Activated CD4-positive, alpha-beta T cell treated with anti-CD3 and anti-CD28 coated beads, Interleukin-2, Interleukin-6, amounts not matched to agents 100 ng/mL and 50 ng/mL, durations not matched to agents 16 hours and 8 hours (primary cell): ENCODE results near the gene DOCK3.
A peak's percentile ranks its signal among the peaks of the same experiment; 100 is the strongest.
"Not testable (repeated sequence)": the region's sequence is repeated elsewhere in the genome, so short reads cannot be mapped to it uniquely, and the experiment has no call there.

Experiments used
- DNase-seq: peaks from one replicate; pipeline ENCODE4 v3.0.0-alpha.2; 2020

The DOCK3 gene

DNA sequence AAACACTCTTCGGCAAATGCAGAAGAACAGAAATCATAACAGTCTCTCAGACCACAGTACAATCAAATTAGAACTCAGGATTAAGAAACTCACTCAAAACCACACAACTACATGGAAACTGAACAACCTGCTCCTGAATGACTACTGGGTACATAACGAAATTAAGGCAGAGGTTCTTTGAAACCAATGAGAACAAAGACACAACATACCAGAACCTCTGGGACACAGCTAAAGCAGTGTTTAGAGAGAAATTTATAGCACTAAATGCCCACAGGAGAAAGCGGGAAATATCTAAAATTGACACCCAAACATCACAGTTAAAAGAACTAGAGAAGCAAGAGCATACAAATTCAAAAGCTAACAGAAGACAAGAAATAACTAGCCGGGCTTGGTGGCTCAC lies 589.4 kb downstream of the DOCK3 start:
- not testable (repeated sequence) for DNase-seq

DNA sequence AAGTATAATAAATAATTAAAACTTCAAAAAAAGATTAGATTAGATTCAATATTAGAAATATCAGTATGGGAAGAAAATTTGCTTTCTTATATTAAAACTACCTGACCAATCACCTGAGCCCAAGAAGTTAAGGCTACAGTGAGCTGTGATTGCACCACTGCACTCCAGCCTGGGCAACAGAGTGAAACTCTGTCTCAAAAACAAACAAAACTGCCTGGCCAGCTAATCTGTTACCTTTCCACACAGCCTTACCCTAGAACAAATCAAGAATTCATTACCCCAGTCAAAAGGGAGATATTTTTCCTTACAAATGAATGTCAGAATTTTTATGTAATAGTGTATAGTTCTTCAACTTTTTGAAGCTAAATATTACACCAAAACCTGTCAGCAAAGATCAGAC lies 593.4 kb downstream of the DOCK3 start:
- no peak for DNase-seq

DNA sequence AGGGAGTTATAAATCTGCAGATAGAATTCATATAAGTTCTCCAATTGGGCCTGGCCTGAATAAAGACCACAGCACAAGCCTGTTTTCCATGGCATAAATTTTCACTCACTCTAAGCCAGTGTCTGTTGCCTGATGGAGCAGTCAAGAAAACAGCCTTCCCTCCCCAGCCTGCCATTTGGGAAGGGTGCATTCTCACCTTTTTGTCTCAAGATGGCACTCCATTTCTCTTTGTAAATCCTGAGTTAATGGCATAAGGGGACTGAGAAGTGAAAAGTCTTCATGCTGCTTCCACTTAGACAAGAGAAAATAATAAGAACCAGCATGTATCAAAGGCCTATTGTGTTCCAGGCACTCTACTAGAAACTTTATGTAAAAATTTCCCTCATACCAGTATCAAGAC lies 594.7 kb downstream of the DOCK3 start:
- DNase-seq = no peak

GRCh38 chr3:51270559-51270958 lies 595.8 kb downstream of the DOCK3 start:
- no peak for DNase-seq

- no peak for DNase-seq
Observed at GRCh38 chr3:51271172-51271571, 596.4 kb downstream of the DOCK3 start.

DNA sequence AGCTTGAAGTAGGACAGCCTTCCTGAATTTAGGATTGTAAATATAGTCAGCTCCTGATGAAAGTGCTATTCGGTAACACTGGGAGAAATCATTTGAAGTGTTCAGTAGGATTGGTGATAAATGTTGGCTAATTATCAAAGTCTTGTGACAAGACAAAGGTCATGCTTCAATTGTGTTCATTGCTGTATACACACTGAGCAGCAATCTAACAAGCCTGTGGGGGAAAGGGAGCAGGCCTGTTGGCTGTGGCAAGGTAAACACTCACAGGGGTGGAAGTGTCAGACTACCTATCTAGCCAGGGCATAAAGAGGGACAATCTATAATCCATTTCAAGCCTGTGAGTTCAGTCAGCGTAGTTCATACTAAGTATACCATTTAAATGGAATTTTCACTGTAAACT lies 599.3 kb downstream of the DOCK3 start:
- DNase-seq = no peak

DNA sequence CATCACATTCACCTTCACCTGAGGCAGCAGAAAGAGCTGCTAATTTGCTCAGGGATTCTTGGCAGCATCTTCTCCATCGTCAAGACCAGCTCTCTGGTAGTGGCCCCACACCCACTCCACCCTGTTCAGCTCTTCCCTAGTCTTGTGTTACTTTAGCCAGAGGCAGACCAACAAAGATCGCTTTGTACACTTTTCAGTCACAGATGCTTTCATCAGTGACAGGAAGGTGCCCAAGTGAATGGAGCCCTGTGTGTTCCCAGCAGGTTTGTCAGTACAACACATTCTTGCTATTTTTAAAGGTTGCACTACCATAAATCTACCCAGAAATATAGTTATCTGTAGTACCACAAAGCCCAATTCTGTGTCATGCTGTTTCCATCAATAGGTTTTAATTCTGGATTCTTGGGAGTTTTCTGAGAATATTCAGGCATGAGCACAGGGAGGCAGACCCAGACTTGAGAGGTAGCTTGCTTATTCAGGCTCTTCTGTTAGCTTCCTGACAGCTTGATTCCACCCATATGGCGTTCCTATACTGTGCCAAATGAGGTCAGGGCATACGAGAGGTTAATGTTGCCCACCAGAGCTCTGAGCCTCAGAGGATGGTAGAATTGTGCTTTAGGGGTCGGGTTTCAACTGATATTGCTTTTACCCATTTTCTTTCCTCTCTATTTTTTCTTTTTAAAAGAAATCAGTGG lies 600.5 kb downstream of the DOCK3 start:
- no peak for DNase-seq

DNA sequence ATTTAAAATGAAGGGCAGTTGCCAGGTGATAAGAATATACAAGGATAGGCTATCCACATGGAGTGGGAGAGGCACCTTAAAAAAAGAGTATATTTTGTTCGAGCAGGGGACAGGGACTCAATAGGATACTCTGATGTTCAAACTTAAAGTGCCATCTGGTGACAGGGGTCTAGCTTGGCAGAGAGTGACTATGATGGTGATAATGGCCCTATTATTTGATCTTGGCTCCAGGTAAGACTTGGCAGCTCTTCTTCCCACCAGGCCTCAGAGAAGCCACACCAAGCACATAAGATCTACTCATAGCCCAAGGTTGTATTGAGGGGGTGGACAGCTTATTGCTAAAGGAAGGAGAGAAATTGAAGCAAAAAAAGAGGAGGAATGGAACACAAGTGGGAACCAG lies 601.3 kb downstream of the DOCK3 start:
- DNase-seq = no peak

DNA sequence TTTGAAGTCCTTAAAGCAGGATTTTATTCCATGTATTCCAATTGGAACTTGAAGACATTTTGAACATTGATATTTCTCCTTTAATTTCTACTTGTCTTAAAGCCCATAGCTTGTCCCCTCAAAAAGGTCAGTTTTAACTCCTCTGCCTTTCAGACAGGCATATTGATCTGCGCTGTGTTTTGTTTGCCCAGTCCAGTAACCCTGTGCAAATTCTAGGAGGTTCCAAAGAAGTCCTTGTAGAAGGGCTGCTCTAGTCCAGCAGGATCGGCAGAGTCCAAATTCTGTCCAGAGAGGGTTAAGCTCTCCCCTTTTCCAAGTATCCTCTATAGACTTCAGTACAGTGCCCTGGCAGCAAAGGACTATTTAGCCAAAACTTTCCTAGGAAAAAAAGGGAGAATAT lies 604.7 kb downstream of the DOCK3 start:
- DNase-seq = no peak

GRCh38 chr3:51280176-51280575 lies 605.4 kb downstream of the DOCK3 start:
- no peak for DNase-seq

DNA sequence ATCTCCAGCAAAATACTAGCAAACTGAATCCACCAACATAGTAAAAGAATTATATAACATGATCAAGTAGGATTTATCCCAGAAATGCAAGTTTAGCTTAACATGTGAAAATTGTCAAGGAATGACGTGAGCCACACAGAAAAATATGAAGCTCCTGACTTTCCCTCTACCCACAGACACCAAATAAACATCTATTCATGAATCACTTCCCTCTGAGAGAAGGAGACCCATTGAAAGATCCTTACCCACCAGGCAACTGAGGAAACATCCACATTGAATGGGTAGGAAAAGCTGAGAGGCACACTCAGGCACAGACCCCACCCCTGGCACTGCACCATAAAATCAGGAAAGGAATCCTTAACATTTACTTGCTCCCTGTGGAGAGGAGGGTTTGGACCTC lies 608.2 kb downstream of the DOCK3 start:
- DNase-seq = no peak

- no peak for DNase-seq
Observed at GRCh38 chr3:51283421-51283820, 608.7 kb downstream of the DOCK3 start.

DNA sequence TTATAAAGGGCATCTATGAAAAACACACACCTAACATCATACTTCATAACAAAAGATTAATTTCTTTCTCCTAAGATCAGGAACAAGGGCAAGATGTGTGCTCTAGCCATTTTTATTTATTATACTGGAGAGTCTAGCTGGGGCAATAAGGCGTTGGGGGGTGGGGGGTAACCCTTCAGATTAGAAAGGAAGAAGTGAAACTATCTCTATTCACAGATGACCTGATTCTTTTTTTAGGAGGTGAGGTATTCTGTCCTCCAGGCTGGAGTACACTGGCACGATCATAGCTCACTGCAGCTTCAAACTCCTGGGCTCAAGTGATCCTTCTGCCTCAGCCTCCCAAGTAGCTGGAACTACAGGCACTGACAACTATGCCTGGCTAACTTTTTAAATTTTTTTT lies 620.9 kb downstream of the DOCK3 start:
- DNase-seq = no peak

DNA sequence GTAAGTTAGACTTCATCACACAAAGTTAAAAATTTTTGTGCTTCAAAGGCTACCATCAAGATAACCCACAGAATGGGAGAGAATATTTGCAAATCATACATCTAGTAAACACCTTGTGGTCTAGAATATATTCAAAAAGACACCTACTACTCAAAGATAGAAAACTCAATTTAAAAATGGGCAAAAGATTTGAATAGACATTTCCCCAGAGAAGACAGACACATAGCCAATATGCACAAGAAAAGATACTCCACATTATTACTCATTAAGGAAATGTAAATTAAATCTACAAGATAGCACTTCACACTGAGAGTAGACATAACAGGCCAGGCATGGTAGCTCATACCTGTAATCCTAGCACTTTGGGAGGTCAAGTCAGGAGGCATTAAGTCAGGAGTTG lies 622.6 kb downstream of the DOCK3 start:
- no peak for DNase-seq

DNA sequence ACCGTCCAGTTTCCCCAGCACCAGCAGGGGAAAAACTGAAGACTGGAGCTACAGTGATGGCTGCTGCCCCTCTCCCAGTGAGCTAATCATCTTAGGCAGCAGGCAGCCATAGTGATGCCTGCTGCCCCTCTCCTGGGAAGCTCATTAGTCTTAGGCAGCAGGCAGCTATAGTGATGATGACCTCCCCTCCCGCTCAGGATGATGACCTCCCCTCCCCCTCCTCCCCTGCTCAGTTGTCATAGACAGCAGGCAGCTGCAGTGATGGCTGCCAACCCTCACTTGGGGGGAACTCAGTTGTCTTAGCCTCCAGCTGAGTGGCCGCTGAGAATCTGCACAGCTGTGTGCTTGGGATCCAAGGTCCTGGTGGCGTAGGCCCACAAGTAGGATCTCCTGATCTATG lies 629.5 kb downstream of the DOCK3 start:
- no peak for DNase-seq

GRCh38 chr3:51306093-51306492 lies 631.4 kb downstream of the DOCK3 start:
- no peak for DNase-seq

- no peak for DNase-seq
Observed at GRCh38 chr3:51307458-51307857, 632.7 kb downstream of the DOCK3 start.

DNA sequence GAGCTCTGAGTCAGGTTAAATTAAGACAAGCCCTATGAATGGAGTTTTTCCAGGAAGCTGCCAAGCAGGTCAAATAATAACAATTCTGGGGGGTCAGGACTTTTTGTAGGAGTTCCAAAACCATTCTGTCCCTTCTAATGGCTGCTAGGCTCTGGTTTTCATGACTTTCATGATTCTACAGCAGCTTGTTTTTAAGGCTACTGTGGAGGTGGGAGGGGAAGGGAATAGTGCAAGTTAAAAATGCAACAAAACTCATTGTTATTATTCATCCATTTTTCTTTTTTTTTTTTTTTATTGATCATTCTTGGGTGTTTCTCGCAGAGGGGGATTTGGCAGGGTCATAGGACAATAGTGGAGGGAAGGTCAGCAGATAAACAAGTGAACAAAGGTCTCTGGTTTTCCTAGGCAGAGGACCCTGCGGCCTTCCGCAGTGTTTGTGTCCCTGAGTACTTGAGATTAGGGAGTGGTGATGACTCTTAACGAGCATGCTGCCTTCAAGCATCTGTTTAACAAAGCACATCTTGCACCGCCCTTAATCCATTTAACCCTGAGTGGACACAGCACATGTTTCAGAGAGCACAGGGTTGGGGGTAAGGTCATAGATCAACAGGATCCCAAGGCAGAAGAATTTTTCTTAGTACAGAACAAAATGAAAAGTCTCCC lies 633.3 kb downstream of the DOCK3 start:
- not testable (repeated sequence) for DNase-seq

DNA sequence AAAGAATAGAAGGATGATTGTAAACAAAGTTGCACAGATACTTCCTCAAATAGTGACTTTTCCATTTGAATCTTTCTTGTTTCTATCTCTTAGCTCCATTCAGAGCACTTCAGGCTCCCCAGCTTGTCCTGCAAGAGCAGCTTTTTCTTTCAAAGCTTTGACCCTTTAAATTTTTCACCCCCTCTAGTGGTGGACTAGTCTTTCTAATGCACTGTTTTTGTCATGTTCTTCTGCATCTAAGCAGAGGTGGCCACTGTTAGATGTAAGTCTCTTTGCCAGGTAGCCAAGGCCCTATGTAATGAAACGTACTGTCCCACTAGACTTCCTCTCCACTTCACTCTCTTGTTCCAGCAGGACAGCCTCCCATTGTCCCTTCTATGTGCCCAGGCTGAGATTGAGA lies 636.3 kb downstream of the DOCK3 start:
- peak; percentile 13 for DNase-seq

DNA sequence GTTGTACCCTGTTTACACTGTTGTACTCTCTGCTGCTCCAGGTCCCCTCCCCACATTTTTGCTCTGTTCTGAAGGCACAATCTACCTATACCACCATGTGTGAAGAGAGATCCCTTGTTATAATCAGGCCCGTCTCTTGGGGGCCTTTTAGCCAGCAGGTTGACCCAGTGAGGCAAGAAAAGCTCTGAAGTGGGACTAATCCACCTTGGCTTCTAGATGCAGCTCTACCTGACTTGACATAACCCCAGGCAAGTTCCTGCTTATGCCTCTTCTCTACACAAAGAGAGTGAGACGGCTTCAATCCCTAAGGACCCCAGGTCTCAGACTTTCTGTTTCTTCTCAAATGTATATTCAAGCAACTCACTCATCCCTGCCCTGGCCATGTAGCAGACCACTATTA lies 653.5 kb downstream of the DOCK3 start:
- DNase-seq = no peak

GRCh38 chr3:51330046-51330445 lies 655.3 kb downstream of the DOCK3 start:
- DNase-seq = no peak

DNA sequence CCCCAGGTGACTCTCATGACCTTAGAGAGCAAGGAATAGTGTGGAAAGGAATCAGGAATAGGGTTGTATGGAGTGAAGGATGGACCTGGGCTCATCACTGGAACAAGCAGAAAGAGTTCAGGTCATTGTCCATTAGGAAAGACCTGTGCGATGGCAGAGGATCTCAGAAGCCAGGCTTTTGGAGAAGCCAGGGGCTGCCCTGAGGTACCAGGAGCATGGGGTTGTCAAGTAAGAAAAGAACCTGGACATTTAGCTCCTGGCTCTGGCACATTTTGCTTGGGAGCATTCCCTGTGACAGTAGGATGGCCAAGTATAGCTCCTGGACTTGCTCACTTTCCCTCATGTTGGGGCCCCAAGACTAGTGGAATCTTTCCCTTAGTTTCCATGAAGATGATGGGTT lies 657.4 kb downstream of the DOCK3 start:
- DNase-seq = no peak

DNA sequence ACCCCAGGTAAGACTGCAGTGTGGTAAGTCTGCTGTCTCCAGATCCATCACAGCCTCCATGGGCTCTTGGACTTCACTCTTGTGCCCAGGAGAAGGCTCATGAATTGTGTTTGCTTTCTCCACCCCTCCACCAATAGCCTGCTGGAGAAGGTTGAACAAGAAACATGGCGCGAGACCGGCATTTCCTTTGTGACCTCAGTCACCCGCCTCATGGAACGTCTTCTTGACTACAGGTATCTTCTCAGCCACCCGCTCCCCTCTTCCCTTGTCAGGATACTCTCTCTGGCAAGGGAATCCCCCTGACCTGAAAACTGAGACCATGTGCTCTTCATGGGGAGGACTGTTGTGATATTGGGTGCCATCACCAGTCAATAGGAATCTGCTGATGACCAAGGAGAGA lies 658.3 kb downstream of the DOCK3 start:
- DNase-seq = no peak

- no peak for DNase-seq
Observed at GRCh38 chr3:51336261-51336660, 661.5 kb downstream of the DOCK3 start.

GRCh38 chr3:51337666-51338065 lies 662.9 kb downstream of the DOCK3 start:
- DNase-seq = no peak
